ENCODE measurements around the gene RPL11.
A peak's percentile ranks its signal among the peaks of the same experiment; 100 is the strongest.
"Not testable (repeated sequence)": the region's sequence is repeated elsewhere in the genome, so short reads cannot be mapped to it uniquely, and the experiment has no call there.

RPL11 gene

GRCh38 chr1:23691499-23692307 is at the start of gene RPL11:
Gene RPL11 (plus strand): TSS chr1:23691806. CDS start chr1:23691824, 18 bp downstream.
- DNase-seq (ENCODE audit: low spot score) = peak; percentile 98

GRCh38 chr1:23643736-23644554 is 47.7 kb upstream of the RPL11 start:
- DNase-seq (ENCODE audit: low spot score) = peak; percentile 71

- no peak for DNase-seq (ENCODE audit: low spot score)
These were observed 47.1 kb upstream of the RPL11 start for GRCh38 chr1:23644555-23644866.

- DNase-seq (ENCODE audit: low spot score) = peak; percentile 59
These were observed 46.3 kb upstream of the RPL11 start for GRCh38 chr1:23645338-23645737.

GRCh38 chr1:23646091-23646490 is 45.5 kb upstream of the RPL11 start:
- DNase-seq (ENCODE audit: low spot score) = no peak

GRCh38 chr1:23646541-23646940 is 45.1 kb upstream of the RPL11 start:
- no peak for DNase-seq (ENCODE audit: low spot score)

- no peak for DNase-seq (ENCODE audit: low spot score)
These were observed 43.0 kb upstream of the RPL11 start for GRCh38 chr1:23648576-23648975.

- not testable (repeated sequence) for DNase-seq (ENCODE audit: low spot score)
These were observed 42.4 kb upstream of the RPL11 start for GRCh38 chr1:23649157-23649556.

GRCh38 chr1:23650344-23650990 is 41.1 kb upstream of the RPL11 start:
- DNase-seq (ENCODE audit: low spot score) = no peak

GRCh38 chr1:23651069-23651808 is 40.4 kb upstream of the RPL11 start:
- DNase-seq (ENCODE audit: low spot score) = no peak

GRCh38 chr1:23657659-23658275 is 33.8 kb upstream of the RPL11 start:
- DNase-seq (ENCODE audit: low spot score) = peak; percentile 72

- DNase-seq (ENCODE audit: low spot score) = no peak
These were observed 30.9 kb upstream of the RPL11 start for GRCh38 chr1:23660671-23661070.

- no peak for DNase-seq (ENCODE audit: low spot score)
These were observed 29.7 kb upstream of the RPL11 start for GRCh38 chr1:23661887-23662286.

- peak; percentile 60 for DNase-seq (ENCODE audit: low spot score)
These were observed 26.5 kb upstream of the RPL11 start for GRCh38 chr1:23664837-23665795.

- no peak for DNase-seq (ENCODE audit: low spot score)
These were observed 24.2 kb upstream of the RPL11 start for GRCh38 chr1:23667411-23667810.

GRCh38 chr1:23670709-23671108 is 20.9 kb upstream of the RPL11 start:
- DNase-seq (ENCODE audit: low spot score) = no peak

GRCh38 chr1:23673086-23673813 is 18.4 kb upstream of the RPL11 start:
- DNase-seq (ENCODE audit: low spot score) = no peak

GRCh38 chr1:23679815-23680214 is 11.8 kb upstream of the RPL11 start:
- DNase-seq (ENCODE audit: low spot score) = no peak

GRCh38 chr1:23682946-23683345 is 8.7 kb upstream of the RPL11 start:
- DNase-seq (ENCODE audit: low spot score) = no peak

- DNase-seq (ENCODE audit: low spot score) = no peak
These were observed 7.2 kb upstream of the RPL11 start for GRCh38 chr1:23684415-23684814.

All from cerebellar cortex (tissue), 1 donor.